ENCODE data around the gene PLEKHG1. TPM values are rescaled to one million over a fixed set of nuclear protein-coding genes. Genes with fewer than 3 reads are reported as not detected.

PLEKHG1 gene
- total and polyA plus RNA-seq, 2 experiments from 2014 or later = 0.89 to 2.5 TPM

GRCh38 chr6:150647051-150647450 is 47.4 kb downstream of the PLEKHG1 start:
- ATAC-seq (no peak), DNase-seq (ENCODE audit: low spot score) (no peak)
- H3K36me3 ChIP-seq (ENCODE audit: insufficient read depth) = no peaks in the 10 kb centered on the region
- no peaks in the 10 kb centered on the region for H3F3A ChIP-seq (replicated peaks; ENCODE audit: low read depth)
- no peak for TF ChIP-seq JUNB (IDR thresholded peaks at IDR 0.05; ENCODE audit: unreplicated experiment)
- TF ChIP-seq REST (IDR thresholded peaks at IDR 0.05; ENCODE audit: unreplicated experiment) = no peak
- TF ChIP-seq EZH2 (IDR thresholded peaks at IDR 0.05; ENCODE audit: low read depth, unreplicated experiment) = no peak
- no peak for TF ChIP-seq ETS1 (IDR thresholded peaks at IDR 0.05)
- no peak for TF ChIP-seq ZNF114 (CRISPR knock-in tag; IDR thresholded peaks at IDR 0.05)
- TF ChIP-seq POLR2AphosphoS5 (IDR thresholded peaks at IDR 0.05; ENCODE audit: low read depth) = no peak
- TF ChIP-seq EZH2phosphoT487 (IDR thresholded peaks at IDR 0.05; ENCODE audit: unreplicated experiment) = no peak
- no peak for TF ChIP-seq CTCF (conservative IDR thresholded peaks at IDR 0.05; ENCODE audit: low read depth in 2 of 2)
- H4K20me1 ChIP-seq (replicated peaks; ENCODE audit: insufficient read depth) = no peaks in the 10 kb centered on the region
- H3K4me1 ChIP-seq (ENCODE audit: insufficient read depth) = no peaks in the 10 kb centered on the region
- Mint-ChIP-seq H3K36me3 (ENCODE audit: low read depth) (no peaks in the 10 kb centered on the region), H3K4me3 (no peak overlapping the region), H3K4me1 (no peaks in the 10 kb centered on the region), H3K27ac (no peak overlapping the region), H3K9me3 (no peaks in the 10 kb centered on the region), H3K27me3 (ENCODE audit: insufficient read depth, low read depth, poor library complexity) (no peaks in the 10 kb centered on the region)
- no peak overlapping the region for H3K4me3 ChIP-seq
- H3K4me2 ChIP-seq = no peak overlapping the region
- H3K27me3 ChIP-seq (ENCODE audit: insufficient read depth) = no peaks in the 10 kb centered on the region
- H3K79me2 ChIP-seq (replicated peaks; ENCODE audit: insufficient read depth) = no peaks in the 10 kb centered on the region
- no peak overlapping the region for H2AFZ ChIP-seq
- no peaks in the 10 kb centered on the region for H3K9me2 ChIP-seq (ENCODE audit: insufficient read depth)
- H3K27ac ChIP-seq (ENCODE audit: low read depth) = no peak overlapping the region

Other genes with a start within 250 kb of the PLEKHG1 start
- gene IYD, start 230.9 kb upstream of the PLEKHG1 start, total RNA-seq (2014; rRNA removed; shearing (Covaris generic)) = not detected in 2 replicates
- gene IYD, start 230.9 kb upstream of the PLEKHG1 start, polyA plus RNA-seq (2016; fragmentation: Nextera tagmentation; extraction: Ambion mirVana) = not detected in 2 replicates